Activated T-cell treated with anti-CD3 and anti-CD28 coated beads, Interleukin-2, amount 50 U/mL, for 72 hours (primary cell): ENCODE results near the gene SIRT4. TPM values are rescaled to one million over a fixed set of nuclear protein-coding genes. Genes with fewer than 3 reads are reported as not detected.
"Not testable (repeated sequence)": the region's sequence is repeated elsewhere in the genome, so short reads cannot be mapped to it uniquely, and the experiment has no call there.

ENCODE experiments used
- ATAC-seq, 2 donors: fragments of 150-1000 bp; cut with Tn5 transposase; replicated peaks in 1 of 2; 2 replicates each; pipeline ENCODE4 v1.10.0; 2021; ENCODE audit warnings: moderate library complexity in 2 of 2, mild to moderate bottlenecking in 1 of 2
- DNase-seq, 2 donors: peaks; one replicate each; pipeline ENCODE4 v3.0.0; 2021 to 2022; ENCODE audit warnings: mixed read lengths in 1 of 2
- H3K27ac Mint-ChIP-seq: one replicate; pipeline ENCODE4 v1.8.0; 2022; ENCODE audit warnings: mild to moderate bottlenecking, moderate library complexity, mixed read lengths
- H3K27me3 Mint-ChIP-seq: one replicate; pipeline ENCODE4 v1.8.0; 2022; ENCODE audit warnings: low read depth, mixed read lengths
- H3K36me3 Mint-ChIP-seq, 2 donors: one replicate each; pipeline ENCODE4 v1.8.0; 2022; ENCODE audit warnings: mixed read lengths in 2 of 2, mild to moderate bottlenecking in 1 of 2; ENCODE audit not compliant: insufficient read depth in 2 of 2
- H3K4me1 Mint-ChIP-seq: one replicate; pipeline ENCODE4 v1.8.0; 2022; ENCODE audit warnings: low read depth, mixed read lengths
- H3K4me3 Mint-ChIP-seq, 2 donors: one replicate each; pipeline ENCODE4 v1.8.0; 2022; ENCODE audit warnings: mild to moderate bottlenecking in 2 of 2, mixed read lengths in 2 of 2, moderate library complexity in 2 of 2
- H3K9me3 Mint-ChIP-seq, 2 donors: one replicate each; pipeline ENCODE4 v1.8.0; 2022; ENCODE audit warnings: mixed read lengths in 2 of 2
- total RNA-seq, 2 donors: library from RNA; stranded (reverse); gene quantifications; one replicate each; pipeline ENCODE4 v1.2.3, GENCODE V29; 2022

The SIRT4 gene
- 1 to 10 TPM; 4.2 to 4.9 TPM for total RNA-seq

DNA sequence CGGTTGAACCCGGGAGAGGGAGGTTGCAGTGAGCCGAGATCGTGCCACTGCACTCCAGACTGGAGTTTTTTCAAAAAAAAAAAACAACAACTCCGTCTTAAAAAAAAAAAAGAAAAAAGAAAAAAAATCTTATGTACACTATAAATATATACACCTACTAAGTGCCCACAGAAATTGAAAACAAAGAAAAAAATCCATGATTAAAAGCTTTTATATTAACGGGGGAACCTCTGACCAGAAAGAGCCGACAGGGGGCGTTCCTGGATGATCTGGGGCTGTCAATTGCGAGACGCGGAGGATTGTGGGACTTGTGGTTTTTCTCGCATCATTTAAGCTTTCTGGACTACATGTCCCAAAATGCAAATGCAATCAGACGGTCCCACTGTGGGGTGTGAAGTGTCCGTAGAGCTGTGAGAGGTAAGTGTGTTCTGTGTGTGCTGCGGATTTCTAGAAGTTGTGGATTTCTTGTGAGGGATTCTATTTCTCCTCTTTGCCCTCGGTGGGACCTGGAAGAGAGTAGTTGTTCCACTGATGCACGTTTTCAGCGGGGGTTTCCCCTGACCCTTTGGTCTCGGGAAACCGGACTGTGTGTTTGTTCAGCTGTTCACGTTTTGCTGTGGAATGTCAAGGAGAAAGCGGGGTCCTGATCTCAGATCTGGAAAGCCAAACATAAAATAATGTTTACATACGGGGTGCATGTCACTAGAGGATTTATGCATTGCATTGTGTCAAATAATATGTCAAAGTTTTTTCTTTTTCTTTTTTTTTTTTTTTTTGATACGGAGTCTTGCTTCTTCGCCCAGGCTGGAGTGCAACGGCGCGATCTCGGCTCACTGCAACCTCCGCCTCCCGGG lies at the start of gene SIRT4:
Gene SIRT4 (plus strand): TSS at position 360 of the 854 bp plus-strand sequence. CDS start 1,241 bp downstream, outside the sequence.
- peak; percentile 88 to 91 for DNase-seq
- ATAC-seq = peak; percentile 100
- peaks cover 18% of the 10 kb centered on the region for H3K4me1 Mint-ChIP-seq
- H3K36me3 Mint-ChIP-seq = peaks cover 2 to 5% of the 10 kb centered on the region in 2 donors
- H3K27ac Mint-ChIP-seq = peak within 1 kb of the TSS; percentile 68
- H3K27me3 Mint-ChIP-seq = no peaks in the 10 kb centered on the region
- H3K4me3 Mint-ChIP-seq = peak within 1 kb of the TSS; percentile 90 to 95
- no peaks in the 10 kb centered on the region for H3K9me3 Mint-ChIP-seq

DNA sequence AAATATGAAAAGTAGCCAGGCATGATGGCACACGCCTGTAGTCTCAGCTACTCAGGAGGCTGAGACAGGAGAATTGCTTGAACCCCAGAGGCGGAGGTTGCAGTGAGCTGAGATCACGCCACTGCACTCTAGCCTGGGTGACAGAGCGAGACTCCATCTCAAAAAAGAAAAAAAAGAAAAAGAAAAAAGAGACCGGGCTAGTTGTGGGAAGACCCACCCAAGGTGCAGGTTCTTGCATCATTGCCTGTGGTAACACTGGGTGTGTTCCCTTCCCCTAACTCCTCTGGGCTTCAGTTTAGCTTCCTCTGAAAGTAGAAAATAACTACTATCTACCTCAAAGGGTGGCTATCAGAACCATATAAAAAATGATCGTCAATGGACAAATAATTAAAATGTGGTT lies 48.8 kb upstream of the SIRT4 start:
- ATAC-seq = peak; percentile 19 to 23
- Mint-ChIP-seq H3K4me3 (peak overlapping the region; percentile 74 to 82), H3K4me1 (peaks cover 86% of the 10 kb centered on the region), H3K27ac (peak overlapping the region; percentile 80)
- H3K27me3 Mint-ChIP-seq, H3K36me3 Mint-ChIP-seq, DNase-seq, H3K9me3 Mint-ChIP-seq: not testable (repeated sequence)

GRCh38 chr12:120254809-120255208 lies 47.3 kb upstream of the SIRT4 start:
- Mint-ChIP-seq H3K36me3 (peaks cover 0 to 7% of the 10 kb centered on the region in 2 donors), H3K27me3 (no peaks in the 10 kb centered on the region), H3K4me1 (peaks cover 83% of the 10 kb centered on the region), H3K27ac (peak overlapping the region; percentile 70), H3K4me3 (no peak overlapping the region), H3K9me3 (no peaks in the 10 kb centered on the region)
- ATAC-seq (no peak), DNase-seq (no peak)

- Mint-ChIP-seq H3K27me3 (no peaks in the 10 kb centered on the region), H3K4me1 (peaks cover 84% of the 10 kb centered on the region), H3K4me3 (no peak overlapping the region), H3K36me3 (peaks cover 0 to 9% of the 10 kb centered on the region in 2 donors), H3K9me3 (no peaks in the 10 kb centered on the region), H3K27ac (no peak overlapping the region)
- ATAC-seq (no peak), DNase-seq (no peak)
These were observed 44.9 kb upstream of the SIRT4 start for GRCh38 chr12:120257041-120257821.

DNA sequence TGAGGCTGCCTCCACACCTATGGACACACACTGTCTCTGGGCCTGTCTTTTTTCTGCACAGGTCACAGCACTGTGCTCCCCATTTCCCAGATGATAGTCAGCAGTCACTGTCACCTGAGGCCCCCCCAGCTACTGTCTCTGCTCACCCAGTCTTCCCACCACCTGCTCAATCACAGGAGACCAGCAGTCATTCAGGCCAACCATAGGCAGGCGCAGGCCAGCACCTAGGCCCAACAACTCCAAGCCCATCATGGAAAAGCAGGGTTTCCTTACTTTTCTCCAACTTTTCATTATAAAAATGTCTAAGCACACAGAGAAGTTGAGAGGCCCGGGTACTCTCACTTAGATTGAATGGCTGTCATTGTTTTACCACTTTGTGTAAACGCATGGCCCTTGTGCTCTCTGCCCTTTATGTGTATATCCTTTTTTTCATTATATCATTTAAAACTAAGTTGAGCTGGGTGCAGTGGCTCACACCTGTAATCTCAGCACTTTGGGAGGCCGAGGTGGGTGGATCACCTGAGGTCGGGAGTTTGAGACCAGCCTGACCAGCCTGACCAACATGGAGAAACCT lies 43.7 kb upstream of the SIRT4 start:
- no peak overlapping the region for H3K4me3 Mint-ChIP-seq
- peak in 1 of 2 donors; percentile 2 for ATAC-seq
- no peaks in the 10 kb centered on the region for H3K27me3 Mint-ChIP-seq
- peak overlapping the region; percentile 39 for H3K27ac Mint-ChIP-seq
- no peak for DNase-seq
- H3K9me3 Mint-ChIP-seq = no peaks in the 10 kb centered on the region
- peaks cover 84% of the 10 kb centered on the region for H3K4me1 Mint-ChIP-seq
- peaks cover 0 to 9% of the 10 kb centered on the region in 2 donors for H3K36me3 Mint-ChIP-seq

GRCh38 chr12:120259418-120260202 lies 42.5 kb upstream of the SIRT4 start:
- no peak for DNase-seq

GRCh38 chr12:120260607-120261006 lies 41.5 kb upstream of the SIRT4 start:
- peaks cover 80% of the 10 kb centered on the region for H3K4me1 Mint-ChIP-seq
- no peaks in the 10 kb centered on the region for H3K9me3 Mint-ChIP-seq
- DNase-seq = no peak
- no peaks in the 10 kb centered on the region for H3K27me3 Mint-ChIP-seq
- H3K36me3 Mint-ChIP-seq = peaks cover 5 to 7% of the 10 kb centered on the region in 2 donors
- H3K27ac Mint-ChIP-seq = no peak overlapping the region
- H3K4me3 Mint-ChIP-seq = no peak overlapping the region
- no peak for ATAC-seq

More at GRCh38 chr12:120259418-120260202, 42.5 kb upstream of the SIRT4 start:
- Mint-ChIP-seq H3K27me3 (no peaks in the 10 kb centered on the region), H3K4me3 (no peak overlapping the region), H3K9me3 (no peaks in the 10 kb centered on the region), H3K4me1 (peaks cover 84% of the 10 kb centered on the region), H3K27ac (peak overlapping the region; percentile 23), H3K36me3 (peaks cover 2 to 10% of the 10 kb centered on the region in 2 donors)
- no peak for ATAC-seq

DNA sequence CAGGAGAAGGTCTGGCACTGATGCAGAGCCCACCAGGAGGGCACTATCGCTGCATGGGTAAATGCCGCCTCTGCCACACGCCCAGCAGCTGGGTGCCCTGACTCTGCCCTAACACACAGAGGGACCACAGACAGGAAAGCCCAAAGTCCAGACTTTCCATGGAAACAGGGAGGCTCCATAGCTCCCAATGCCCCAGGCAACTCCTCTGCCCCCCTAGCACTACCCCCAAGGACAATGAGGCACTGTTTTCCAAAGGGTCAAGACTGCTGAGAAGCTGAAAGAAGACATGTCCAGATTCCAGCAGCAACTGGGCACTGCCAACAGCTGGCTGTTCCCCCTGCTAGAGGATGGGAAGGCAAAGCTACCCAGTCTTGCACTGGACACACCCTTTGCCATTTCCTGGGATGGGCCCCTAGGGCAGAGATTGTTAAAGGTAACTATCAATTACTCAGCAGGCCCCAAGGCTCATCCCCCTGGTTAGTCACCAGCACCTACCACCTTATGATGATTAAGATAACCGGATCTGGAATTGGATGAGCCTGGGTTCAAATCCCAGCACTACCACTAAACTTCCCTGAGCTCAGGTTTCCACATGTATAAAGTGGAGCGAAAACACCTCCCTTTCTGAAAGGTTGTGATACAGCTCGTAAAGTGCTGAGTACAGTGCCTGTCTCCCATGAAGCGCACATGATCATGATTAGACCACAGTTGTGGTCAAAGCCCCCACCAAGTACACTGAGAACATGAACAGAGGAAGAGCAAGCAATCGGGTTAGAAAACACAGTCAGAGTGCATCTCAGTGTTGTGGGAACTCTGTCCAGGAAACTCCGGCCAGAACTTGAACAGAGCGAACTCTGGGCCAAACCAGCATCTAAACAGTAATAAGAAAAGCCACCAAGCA lies 39.9 kb upstream of the SIRT4 start:
- H3K36me3 Mint-ChIP-seq = peaks cover 5 to 7% of the 10 kb centered on the region in 2 donors
- H3K9me3 Mint-ChIP-seq = no peaks in the 10 kb centered on the region
- peak overlapping the region; percentile 86 to 92 for H3K4me3 Mint-ChIP-seq
- no peaks in the 10 kb centered on the region for H3K27me3 Mint-ChIP-seq
- peak; percentile 46 to 50 for ATAC-seq
- peak; percentile 27 to 29 for DNase-seq
- H3K4me1 Mint-ChIP-seq = peaks cover 79% of the 10 kb centered on the region
- peak overlapping the region; percentile 15 for H3K27ac Mint-ChIP-seq

GRCh38 chr12:120262852-120263747 lies 39.0 kb upstream of the SIRT4 start:
- H3K27ac Mint-ChIP-seq = peak overlapping the region; percentile 72
- H3K27me3 Mint-ChIP-seq = no peaks in the 10 kb centered on the region
- H3K36me3 Mint-ChIP-seq = peaks cover 5 to 7% of the 10 kb centered on the region in 2 donors
- H3K9me3 Mint-ChIP-seq = no peaks in the 10 kb centered on the region
- DNase-seq = no peak
- H3K4me3 Mint-ChIP-seq = peak overlapping the region; percentile 86 to 92
- peaks cover 70% of the 10 kb centered on the region for H3K4me1 Mint-ChIP-seq
- no peak for ATAC-seq

DNA sequence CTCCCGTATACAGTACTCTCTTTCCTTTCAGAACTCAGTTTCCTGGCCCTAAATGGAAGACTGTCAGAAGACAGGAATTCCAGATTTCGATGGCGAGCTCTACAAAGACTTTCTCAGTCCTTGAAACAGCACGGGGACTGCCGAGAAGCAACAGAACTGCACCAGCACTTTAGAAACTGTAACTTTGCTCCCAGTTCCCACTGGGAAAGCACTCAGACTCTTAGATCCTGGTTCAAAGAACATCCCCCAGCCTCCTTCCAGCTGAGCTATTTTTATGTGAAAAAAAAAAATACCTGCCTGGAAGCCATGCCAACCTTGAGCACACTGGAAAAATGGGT lies 38.4 kb upstream of the SIRT4 start:
- Mint-ChIP-seq H3K27me3 (no peaks in the 10 kb centered on the region), H3K4me3 (peak overlapping the region; percentile 86 to 92), H3K27ac (peak overlapping the region; percentile 72), H3K4me1 (peaks cover 64% of the 10 kb centered on the region), H3K36me3 (peaks cover 5 to 7% of the 10 kb centered on the region in 2 donors), H3K9me3 (no peaks in the 10 kb centered on the region)
- ATAC-seq (no peak), DNase-seq (no peak)
